ENCODE data around the gene MRPS15.

DNA sequence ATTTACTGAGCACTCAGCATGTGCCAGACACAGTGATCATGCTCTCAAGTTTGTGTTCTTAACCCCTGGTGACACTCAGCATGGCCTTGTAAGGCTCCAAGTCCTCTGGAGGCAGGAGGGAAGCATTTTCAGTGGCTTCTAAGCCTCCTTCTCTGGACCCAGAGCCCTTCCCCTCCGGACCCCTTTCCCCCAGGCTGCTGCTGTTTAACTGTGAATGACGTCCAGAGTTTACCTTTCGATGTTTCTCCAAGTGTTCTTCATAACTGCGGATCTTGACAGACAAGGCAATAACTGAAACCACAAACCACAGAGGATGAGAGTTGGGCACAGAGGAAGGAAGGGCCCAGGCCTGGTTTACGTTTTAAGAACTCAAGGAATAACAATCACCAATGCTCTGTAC, 6.5 kb downstream of the MRPS15 start:
- no peak for TF ChIP-seq POLR2A (IDR thresholded peaks at IDR 0.05; ENCODE audit: borderline replicate concordance, extremely low read depth, insufficient read depth, insufficient read length)
- no peak for TF ChIP-seq EGR1 (IDR thresholded peaks at IDR 0.05; ENCODE audit: low read depth)
- TF ChIP-seq EZH2 (IDR thresholded peaks at IDR 0.05): no peak
- TF ChIP-seq, protein P1, sequence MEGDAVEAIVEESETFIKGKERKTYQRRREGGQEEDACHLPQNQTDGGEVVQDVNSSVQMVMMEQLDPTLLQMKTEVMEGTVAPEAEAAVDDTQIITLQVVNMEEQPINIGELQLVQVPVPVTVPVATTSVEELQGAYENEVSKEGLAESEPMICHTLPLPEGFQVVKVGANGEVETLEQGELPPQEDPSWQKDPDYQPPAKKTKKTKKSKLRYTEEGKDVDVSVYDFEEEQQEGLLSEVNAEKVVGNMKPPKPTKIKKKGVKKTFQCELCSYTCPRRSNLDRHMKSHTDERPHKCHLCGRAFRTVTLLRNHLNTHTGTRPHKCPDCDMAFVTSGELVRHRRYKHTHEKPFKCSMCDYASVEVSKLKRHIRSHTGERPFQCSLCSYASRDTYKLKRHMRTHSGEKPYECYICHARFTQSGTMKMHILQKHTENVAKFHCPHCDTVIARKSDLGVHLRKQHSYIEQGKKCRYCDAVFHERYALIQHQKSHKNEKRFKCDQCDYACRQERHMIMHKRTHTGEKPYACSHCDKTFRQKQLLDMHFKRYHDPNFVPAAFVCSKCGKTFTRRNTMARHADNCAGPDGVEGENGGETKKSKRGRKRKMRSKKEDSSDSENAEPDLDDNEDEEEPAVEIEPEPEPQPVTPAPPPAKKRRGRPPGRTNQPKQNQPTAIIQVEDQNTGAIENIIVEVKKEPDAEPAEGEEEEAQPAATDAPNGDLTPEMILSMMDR (IDR thresholded peaks at IDR 0.05 in 2 of 3, conservative IDR thresholded peaks at IDR 0.05 in 1 of 3; ENCODE audit: borderline replicate concordance in 1 of 3, insufficient read depth in 1 of 3, low read depth in 2 of 3, low read length in 2 of 3): no peak
- TF ChIP-seq, protein P2, sequence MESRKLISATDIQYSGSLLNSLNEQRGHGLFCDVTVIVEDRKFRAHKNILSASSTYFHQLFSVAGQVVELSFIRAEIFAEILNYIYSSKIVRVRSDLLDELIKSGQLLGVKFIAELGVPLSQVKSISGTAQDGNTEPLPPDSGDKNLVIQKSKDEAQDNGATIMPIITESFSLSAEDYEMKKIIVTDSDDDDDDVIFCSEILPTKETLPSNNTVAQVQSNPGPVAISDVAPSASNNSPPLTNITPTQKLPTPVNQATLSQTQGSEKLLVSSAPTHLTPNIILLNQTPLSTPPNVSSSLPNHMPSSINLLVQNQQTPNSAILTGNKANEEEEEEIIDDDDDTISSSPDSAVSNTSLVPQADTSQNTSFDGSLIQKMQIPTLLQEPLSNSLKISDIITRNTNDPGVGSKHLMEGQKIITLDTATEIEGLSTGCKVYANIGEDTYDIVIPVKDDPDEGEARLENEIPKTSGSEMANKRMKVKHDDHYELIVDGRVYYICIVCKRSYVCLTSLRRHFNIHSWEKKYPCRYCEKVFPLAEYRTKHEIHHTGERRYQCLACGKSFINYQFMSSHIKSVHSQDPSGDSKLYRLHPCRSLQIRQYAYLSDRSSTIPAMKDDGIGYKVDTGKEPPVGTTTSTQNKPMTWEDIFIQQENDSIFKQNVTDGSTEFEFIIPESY (IDR thresholded peaks at IDR 0.05; ENCODE audit: extremely low read depth, insufficient replicate concordance, low read length): no peak
- TF ChIP-seq, protein P3, sequence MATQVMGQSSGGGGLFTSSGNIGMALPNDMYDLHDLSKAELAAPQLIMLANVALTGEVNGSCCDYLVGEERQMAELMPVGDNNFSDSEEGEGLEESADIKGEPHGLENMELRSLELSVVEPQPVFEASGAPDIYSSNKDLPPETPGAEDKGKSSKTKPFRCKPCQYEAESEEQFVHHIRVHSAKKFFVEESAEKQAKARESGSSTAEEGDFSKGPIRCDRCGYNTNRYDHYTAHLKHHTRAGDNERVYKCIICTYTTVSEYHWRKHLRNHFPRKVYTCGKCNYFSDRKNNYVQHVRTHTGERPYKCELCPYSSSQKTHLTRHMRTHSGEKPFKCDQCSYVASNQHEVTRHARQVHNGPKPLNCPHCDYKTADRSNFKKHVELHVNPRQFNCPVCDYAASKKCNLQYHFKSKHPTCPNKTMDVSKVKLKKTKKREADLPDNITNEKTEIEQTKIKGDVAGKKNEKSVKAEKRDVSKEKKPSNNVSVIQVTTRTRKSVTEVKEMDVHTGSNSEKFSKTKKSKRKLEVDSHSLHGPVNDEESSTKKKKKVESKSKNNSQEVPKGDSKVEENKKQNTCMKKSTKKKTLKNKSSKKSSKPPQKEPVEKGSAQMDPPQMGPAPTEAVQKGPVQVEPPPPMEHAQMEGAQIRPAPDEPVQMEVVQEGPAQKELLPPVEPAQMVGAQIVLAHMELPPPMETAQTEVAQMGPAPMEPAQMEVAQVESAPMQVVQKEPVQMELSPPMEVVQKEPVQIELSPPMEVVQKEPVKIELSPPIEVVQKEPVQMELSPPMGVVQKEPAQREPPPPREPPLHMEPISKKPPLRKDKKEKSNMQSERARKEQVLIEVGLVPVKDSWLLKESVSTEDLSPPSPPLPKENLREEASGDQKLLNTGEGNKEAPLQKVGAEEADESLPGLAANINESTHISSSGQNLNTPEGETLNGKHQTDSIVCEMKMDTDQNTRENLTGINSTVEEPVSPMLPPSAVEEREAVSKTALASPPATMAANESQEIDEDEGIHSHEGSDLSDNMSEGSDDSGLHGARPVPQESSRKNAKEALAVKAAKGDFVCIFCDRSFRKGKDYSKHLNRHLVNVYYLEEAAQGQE (IDR thresholded peaks at IDR 0.05; ENCODE audit: low read depth): no peak
- TF ChIP-seq FOSL1 (IDR thresholded peaks at IDR 0.05; ENCODE audit: low read depth): no peak
- no peak for TF ChIP-seq SIN3A (IDR thresholded peaks at IDR 0.05; ENCODE audit: low read depth)
- TF ChIP-seq POLR2AphosphoS5 (IDR thresholded peaks at IDR 0.05; ENCODE audit: low read depth, low read length): no peak
- TF ChIP-seq ZNF274 (IDR thresholded peaks at IDR 0.05; ENCODE audit: low read depth, low read length): no peak
- TF ChIP-seq, protein P4, sequence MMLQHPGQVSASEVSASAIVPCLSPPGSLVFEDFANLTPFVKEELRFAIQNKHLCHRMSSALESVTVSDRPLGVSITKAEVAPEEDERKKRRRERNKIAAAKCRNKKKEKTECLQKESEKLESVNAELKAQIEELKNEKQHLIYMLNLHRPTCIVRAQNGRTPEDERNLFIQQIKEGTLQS (IDR thresholded peaks at IDR 0.05): no peak
- no peak for TF ChIP-seq EZH2phosphoT487 (IDR thresholded peaks at IDR 0.05; ENCODE audit: borderline replicate concordance)
- no peak for TF ChIP-seq CBX3 (IDR thresholded peaks at IDR 0.05; ENCODE audit: low read depth)
- no peak for TF ChIP-seq ZFX (IDR thresholded peaks at IDR 0.05)

All from HCT116 (cell line).